ENCODE data around the gene PJVK. TPM values are rescaled to one million over a fixed set of nuclear protein-coding genes. Genes with fewer than 3 reads are reported as not detected.

PJVK gene
- total RNA-seq, 1 experiment from 2014 or later, result 2.6 TPM

GRCh38 chr2:178506949-178507348, 55.8 kb downstream of the PJVK start:
- Histone ChIP-seq H3K9ac (ENCODE audit: low read length) (no peak overlapping the region), H3K27ac (ENCODE audit: low read depth, low read length) (no peak overlapping the region), H3K4me3 (replicated peaks in 1 of 2; ENCODE audit: low read depth in 1 of 2, low read length in 2 of 2) (no peak overlapping the region), H3K9me2 (ENCODE audit: insufficient read depth) (no peaks in the 10 kb centered on the region), H3K27me3 (ENCODE audit: insufficient read depth, low read length) (no peaks in the 10 kb centered on the region), H3K9me3 (ENCODE audit: control insufficient read depth in 1 of 2, insufficient read depth in 1 of 2, low read depth in 1 of 2, low read length in 2 of 2) (no peaks in the 10 kb centered on the region), H3K4me2 (ENCODE audit: low read length) (no peak overlapping the region), H3K4me1 (ENCODE audit: control insufficient read depth in 1 of 2, insufficient read depth in 2 of 2, low read length in 2 of 2) (no peaks in the 10 kb centered on the region), H3K79me2 (ENCODE audit: insufficient read depth, low read length) (no peaks in the 10 kb centered on the region), H4K20me1 (ENCODE audit: insufficient read depth) (no peaks in the 10 kb centered on the region), H2AFZ (ENCODE audit: low read depth, low read length, poor library complexity, severe bottlenecking) (no peak overlapping the region), H3K36me3 (ENCODE audit: control insufficient read depth in 1 of 2, insufficient read depth in 2 of 2, low read length in 2 of 2) (peaks cover 9 to 12% of the 10 kb centered on the region in 2 experiments)
- intact Hi-C loops (cut with micrococcal nuclease), result no loop called here
- RAD21 ChIA-PET (ENCODE audit: low non-redundant PET in 1 of 2, low total read pairs in 2 of 2, uncharacterized antibody in 2 of 2, unreplicated experiment in 2 of 2), result no interaction called here
- TF ChIP-seq SRF (IDR thresholded peaks at IDR 0.05; ENCODE audit: low read depth) (no peak), TCF7L2 (IDR thresholded peaks at IDR 0.05; ENCODE audit: borderline replicate concordance, extremely low read depth, insufficient read depth, insufficient read length) (no peak), EGR1 (IDR thresholded peaks at IDR 0.05; ENCODE audit: low read depth) (no peak), JUND (IDR thresholded peaks at IDR 0.05) (no peak), CBX3 (IDR thresholded peaks at IDR 0.05; ENCODE audit: low read depth) (no peak), CEBPB (IDR thresholded peaks at IDR 0.05; ENCODE audit: low read depth) (no peak), EZH2 (IDR thresholded peaks at IDR 0.05) (no peak), SIN3A (IDR thresholded peaks at IDR 0.05; ENCODE audit: low read depth) (no peak), POLR2AphosphoS5 (IDR thresholded peaks at IDR 0.05; ENCODE audit: low read depth, low read length) (no peak)
- TF ChIP-seq, protein P1, sequence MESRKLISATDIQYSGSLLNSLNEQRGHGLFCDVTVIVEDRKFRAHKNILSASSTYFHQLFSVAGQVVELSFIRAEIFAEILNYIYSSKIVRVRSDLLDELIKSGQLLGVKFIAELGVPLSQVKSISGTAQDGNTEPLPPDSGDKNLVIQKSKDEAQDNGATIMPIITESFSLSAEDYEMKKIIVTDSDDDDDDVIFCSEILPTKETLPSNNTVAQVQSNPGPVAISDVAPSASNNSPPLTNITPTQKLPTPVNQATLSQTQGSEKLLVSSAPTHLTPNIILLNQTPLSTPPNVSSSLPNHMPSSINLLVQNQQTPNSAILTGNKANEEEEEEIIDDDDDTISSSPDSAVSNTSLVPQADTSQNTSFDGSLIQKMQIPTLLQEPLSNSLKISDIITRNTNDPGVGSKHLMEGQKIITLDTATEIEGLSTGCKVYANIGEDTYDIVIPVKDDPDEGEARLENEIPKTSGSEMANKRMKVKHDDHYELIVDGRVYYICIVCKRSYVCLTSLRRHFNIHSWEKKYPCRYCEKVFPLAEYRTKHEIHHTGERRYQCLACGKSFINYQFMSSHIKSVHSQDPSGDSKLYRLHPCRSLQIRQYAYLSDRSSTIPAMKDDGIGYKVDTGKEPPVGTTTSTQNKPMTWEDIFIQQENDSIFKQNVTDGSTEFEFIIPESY (IDR thresholded peaks at IDR 0.05; ENCODE audit: extremely low read depth, insufficient replicate concordance, low read length), result no peak
- TF ChIP-seq, protein P2, sequence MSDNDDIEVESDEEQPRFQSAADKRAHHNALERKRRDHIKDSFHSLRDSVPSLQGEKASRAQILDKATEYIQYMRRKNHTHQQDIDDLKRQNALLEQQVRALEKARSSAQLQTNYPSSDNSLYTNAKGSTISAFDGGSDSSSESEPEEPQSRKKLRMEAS (IDR thresholded peaks at IDR 0.05), result no peak
- ATAC-seq, result no peak
- POLR2A ChIA-PET, result interaction anchor here (1.4 kb wide), 1 partner anchor 12 kb away, joined by 3 read pairs; no protein-coding TSS in a partner anchor
- no peak for DNase-seq (ENCODE audit: low read depth, low spot score)
- CTCF ChIA-PET, result no interaction called here
- BruUV-seq (replicated peaks), result no TSS peak
